ENCODE data around the gene NRXN3. TPM values are rescaled to one million over a fixed set of nuclear protein-coding genes. Genes with fewer than 3 reads are reported as not detected.
A peak's percentile ranks its signal among the peaks of the same experiment; 100 is the strongest.

Gene NRXN3
- polyA plus RNA-seq, 1 donor from 2014 or later = 110 TPM

GRCh38 chr14:78182722-78183121 lies 12.5 kb downstream of the NRXN3 start (continued):
- TF ChIP-seq SMC3 (conservative IDR thresholded peaks at IDR 0.05; ENCODE audit: poor library complexity) (no peak), EZH2 (IDR thresholded peaks at IDR 0.05; ENCODE audit: borderline replicate concordance, insufficient read depth, low read length, poor library complexity, severe bottlenecking) (no peak)

- no peaks in the 10 kb centered on the region for H3K9me2 ChIP-seq (ENCODE audit: insufficient read depth, low read length)
- H3K79me2 ChIP-seq (replicated peaks; ENCODE audit: insufficient read depth, low read length) = peaks cover 82% of the 10 kb centered on the region
- H3F3A ChIP-seq (ENCODE audit: insufficient read depth, low read length, poor library complexity, severe bottlenecking) = no peaks in the 10 kb centered on the region
- H3K4me2 ChIP-seq (ENCODE audit: low read length) = no peak overlapping the region
- H3K4me3 ChIP-seq (ENCODE audit: low read length) = no peak overlapping the region
- TF ChIP-seq EP300 (conservative IDR thresholded peaks at IDR 0.05; ENCODE audit: poor library complexity, severe bottlenecking) = no peak
- no peak for TF ChIP-seq RAD21 (conservative IDR thresholded peaks at IDR 0.05)
- TF ChIP-seq EZH2 (IDR thresholded peaks at IDR 0.05; ENCODE audit: borderline replicate concordance, insufficient read depth, low read length, poor library complexity, severe bottlenecking) = no peak
- no peak for TF ChIP-seq POLR2AphosphoS5 (IDR thresholded peaks at IDR 0.05)
- no peak for TF ChIP-seq SMC3 (conservative IDR thresholded peaks at IDR 0.05; ENCODE audit: poor library complexity)
- TF ChIP-seq TAF1 (IDR thresholded peaks at IDR 0.05; ENCODE audit: low read depth) = no peak
- TF ChIP-seq REST (IDR thresholded peaks at IDR 0.05; ENCODE audit: borderline replicate concordance) = no peak
- TF ChIP-seq, protein P1, sequence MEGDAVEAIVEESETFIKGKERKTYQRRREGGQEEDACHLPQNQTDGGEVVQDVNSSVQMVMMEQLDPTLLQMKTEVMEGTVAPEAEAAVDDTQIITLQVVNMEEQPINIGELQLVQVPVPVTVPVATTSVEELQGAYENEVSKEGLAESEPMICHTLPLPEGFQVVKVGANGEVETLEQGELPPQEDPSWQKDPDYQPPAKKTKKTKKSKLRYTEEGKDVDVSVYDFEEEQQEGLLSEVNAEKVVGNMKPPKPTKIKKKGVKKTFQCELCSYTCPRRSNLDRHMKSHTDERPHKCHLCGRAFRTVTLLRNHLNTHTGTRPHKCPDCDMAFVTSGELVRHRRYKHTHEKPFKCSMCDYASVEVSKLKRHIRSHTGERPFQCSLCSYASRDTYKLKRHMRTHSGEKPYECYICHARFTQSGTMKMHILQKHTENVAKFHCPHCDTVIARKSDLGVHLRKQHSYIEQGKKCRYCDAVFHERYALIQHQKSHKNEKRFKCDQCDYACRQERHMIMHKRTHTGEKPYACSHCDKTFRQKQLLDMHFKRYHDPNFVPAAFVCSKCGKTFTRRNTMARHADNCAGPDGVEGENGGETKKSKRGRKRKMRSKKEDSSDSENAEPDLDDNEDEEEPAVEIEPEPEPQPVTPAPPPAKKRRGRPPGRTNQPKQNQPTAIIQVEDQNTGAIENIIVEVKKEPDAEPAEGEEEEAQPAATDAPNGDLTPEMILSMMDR (IDR thresholded peaks at IDR 0.05; ENCODE audit: poor library complexity, severe bottlenecking) = no peak
- no peak for TF ChIP-seq MXI1 (conservative IDR thresholded peaks at IDR 0.05; ENCODE audit: poor library complexity, severe bottlenecking)
- H2AFZ ChIP-seq (ENCODE audit: low read depth, low read length) = no peak overlapping the region
- H4K20me1 ChIP-seq (ENCODE audit: insufficient read depth) = no peaks in the 10 kb centered on the region
- no peaks in the 10 kb centered on the region for H3K27me3 ChIP-seq (ENCODE audit: insufficient read depth, low read depth, low read length)
- no peaks in the 10 kb centered on the region for H3K9me3 ChIP-seq (ENCODE audit: low read length)
- H3K9ac ChIP-seq (ENCODE audit: low read length) = no peak overlapping the region
- H3K36me3 ChIP-seq (ENCODE audit: insufficient read depth, low read length) = no peaks in the 10 kb centered on the region
- no peak overlapping the region for H3K27ac ChIP-seq (ENCODE audit: low read length)
These were observed 14.0 kb downstream of the NRXN3 start for GRCh38 chr14:78184157-78184556.

DNA sequence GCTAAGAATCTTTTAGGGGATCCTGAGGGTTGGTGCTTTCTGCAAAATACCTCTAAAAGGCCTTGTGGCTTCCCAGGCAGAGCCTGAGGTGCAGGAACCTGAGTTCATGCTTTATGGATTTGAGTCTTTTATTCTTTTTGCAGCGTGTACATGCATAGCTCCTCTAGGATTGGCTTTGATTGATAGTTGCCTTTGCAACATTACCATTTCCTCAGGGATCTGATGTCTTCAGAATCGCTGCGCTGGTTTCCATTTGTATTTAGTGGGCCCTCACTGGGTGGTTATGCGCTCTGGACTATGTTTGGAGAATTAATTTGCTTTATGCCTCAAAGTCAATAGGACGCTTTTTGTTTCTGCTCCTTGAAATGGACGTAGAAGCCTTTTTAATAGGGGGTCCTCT lies 16.1 kb downstream of the NRXN3 start:
- no peaks in the 10 kb centered on the region for H3K9me3 ChIP-seq (ENCODE audit: low read length)
- no peaks in the 10 kb centered on the region for H3F3A ChIP-seq (ENCODE audit: insufficient read depth, low read length, poor library complexity, severe bottlenecking)
- H3K36me3 ChIP-seq (ENCODE audit: insufficient read depth, low read length) = no peaks in the 10 kb centered on the region
- no peak overlapping the region for H2AFZ ChIP-seq (ENCODE audit: low read depth, low read length)
- peak overlapping the region; percentile 85 for H3K27ac ChIP-seq (ENCODE audit: low read length)
- no peaks in the 10 kb centered on the region for H4K20me1 ChIP-seq (ENCODE audit: insufficient read depth)
- H3K9ac ChIP-seq (ENCODE audit: low read length) = peak overlapping the region; percentile 42
- H3K27me3 ChIP-seq (ENCODE audit: insufficient read depth, low read depth, low read length) = no peaks in the 10 kb centered on the region
- no peaks in the 10 kb centered on the region for H3K9me2 ChIP-seq (ENCODE audit: insufficient read depth, low read length)
- peak; percentile 23 for TF ChIP-seq SMC3 (conservative IDR thresholded peaks at IDR 0.05; ENCODE audit: poor library complexity)
- peak; percentile 10 for TF ChIP-seq REST (IDR thresholded peaks at IDR 0.05; ENCODE audit: borderline replicate concordance)
- no peak for TF ChIP-seq POLR2AphosphoS5 (IDR thresholded peaks at IDR 0.05)
- peak overlapping the region; percentile 68 for H3K4me2 ChIP-seq (ENCODE audit: low read length)
- peak overlapping the region; percentile 46 for H3K4me3 ChIP-seq (ENCODE audit: low read length)
- H3K79me2 ChIP-seq (replicated peaks; ENCODE audit: insufficient read depth, low read length) = peaks cover 78% of the 10 kb centered on the region
